Activated B cell treated with CpG ODN at 0.5 μM for 24 hours (primary cell): Measurements from ENCODE around the gene FAU. TPM values are rescaled to one million over a fixed set of nuclear protein-coding genes. Genes with fewer than 3 reads are reported as not detected.
"Not testable (repeated sequence)": the region's sequence is repeated elsewhere in the genome, so short reads cannot be mapped to it uniquely, and the experiment has no call there.

ENCODE experiments used
- ATAC-seq: fragments of 200-7000 bp; cut with Tn5 transposase; one replicate; pipeline ENCODE4 v1.10.0; 2021; ENCODE audit warnings: low read depth, mild to moderate bottlenecking, moderate library complexity
- CTCF ChIA-PET: fragments of 350-600 bp; sonication (Branson Sonifier 250); formaldehyde crosslinking; loops from one replicate; lab custom pipeline; 2021; ENCODE audit warnings: antibody characterized with exemption; lab: Charles Lee
- POLR2A ChIA-PET: fragments of 350-600 bp; sonication (Branson Sonifier 250); formaldehyde crosslinking; loops from one replicate; lab custom pipeline; 2021; ENCODE audit warnings: antibody characterized with exemption; lab: Charles Lee
- DNase-seq: peaks from one replicate; pipeline ENCODE4 v3.0.0; 2022
- H3K27ac Mint-ChIP-seq: one replicate; pipeline ENCODE4 v1.8.0; 2020; ENCODE audit warnings: mixed read lengths
- H3K27me3 Mint-ChIP-seq: one replicate; pipeline ENCODE4 v1.8.0; 2021; ENCODE audit warnings: mixed read lengths
- H3K36me3 Mint-ChIP-seq: one replicate; pipeline ENCODE4 v1.8.0; 2021; ENCODE audit warnings: low read depth, mixed read lengths
- H3K4me1 Mint-ChIP-seq: one replicate; pipeline ENCODE4 v1.8.0; 2021; ENCODE audit warnings: mixed read lengths
- H3K4me3 Mint-ChIP-seq: one replicate; pipeline ENCODE4 v1.8.0; 2020; ENCODE audit warnings: mild to moderate bottlenecking, mixed read lengths
- H3K9me3 Mint-ChIP-seq: one replicate; pipeline ENCODE4 v1.8.0; 2020; ENCODE audit warnings: mixed read lengths
- CTCF ChIP-seq: fragments of 200-600 bp; IDR thresholded peaks from one replicate; pipeline ENCODE4 v1.8.0; 2022; ENCODE audit warnings: antibody characterized with exemption, mild to moderate bottlenecking
- intact Hi-C: fragments of 100-400 bp; cut with micrococcal nuclease; formaldehyde crosslinking; loops from one replicate; pipeline ENCODE4 v1.15.1; 2024
- total RNA-seq: library from RNA; stranded (reverse); gene quantifications from 2 replicates; pipeline ENCODE4 v1.2.3, GENCODE V29; 2022

The FAU gene
- total RNA-seq, 1 donor from 2014 or later, result 1,416 TPM

GRCh38 chr11:65124480-65125196 is 2.7 kb upstream of the FAU start:
- DNase-seq (no peak), ATAC-seq (no peak)
- ChIA-PET CTCF (interaction anchor here (0.6 to 0.7 kb wide), 2 partner anchors 10 to 54 kb away, joined by 3 read pairs; no protein-coding TSS in a partner anchor), POLR2A (interaction anchor here (1.0 to 15.3 kb wide), 3 partner anchors 7 to 13 kb away, joined by 3 to 546 read pairs (median 546); partner anchors contain the start of genes FAU, MRPL49, SYVN1 and TM7SF2)
- Mint-ChIP-seq H3K36me3 (peaks cover 85% of the 10 kb centered on the region), H3K9me3 (no peaks in the 10 kb centered on the region), H3K27me3 (no peaks in the 10 kb centered on the region), H3K4me3 (peak overlapping the region; percentile 7), H3K4me1 (peaks cover 47% of the 10 kb centered on the region), H3K27ac (no peak overlapping the region)
- no peak for TF ChIP-seq CTCF
- intact Hi-C loops, result no loop called here

DNA sequence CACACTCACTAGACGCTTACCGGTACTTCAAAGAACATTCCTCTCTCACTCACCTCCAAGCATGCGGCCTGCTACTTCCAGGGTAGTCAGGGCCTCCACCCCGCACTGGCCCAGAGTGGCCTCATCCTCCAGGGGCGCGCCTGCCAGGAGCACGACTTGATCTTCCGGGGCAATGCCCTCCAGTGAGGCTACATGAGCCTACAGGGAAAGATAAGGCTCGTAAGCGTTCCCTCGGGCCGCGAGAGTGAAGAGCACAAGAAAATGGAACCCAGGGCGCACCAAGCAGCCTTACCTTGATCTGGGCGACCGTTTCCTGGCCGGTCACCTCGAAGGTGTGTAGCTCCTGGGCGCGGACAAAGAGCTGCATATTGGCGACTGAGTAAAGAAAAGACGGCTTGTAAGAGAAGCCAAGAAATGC is 478 bp downstream of the FAU start:
- Mint-ChIP-seq H3K4me1 (peaks cover 63% of the 10 kb centered on the region), H3K27me3 (no peaks in the 10 kb centered on the region), H3K36me3 (peaks cover 77% of the 10 kb centered on the region), H3K4me3 (peak overlapping the region; percentile 99), H3K27ac (peak overlapping the region; percentile 99), H3K9me3 (no peaks in the 10 kb centered on the region)
- CTCF ChIA-PET, result interaction anchor here (0.6 to 3.1 kb wide), 10 partner anchors 10 to 433 kb away, joined by 3 to 27 read pairs (median 4); partner anchors contain the start of genes CAPN1, CDC42EP2, SYVN1 and TM7SF2
- POLR2A ChIA-PET, result interaction anchor here (0.5 to 15.3 kb wide), 24 partner anchors 10 to 540 kb away, joined by 3 to 546 read pairs (median 4); partner anchors contain the start of genes CAPN1, DPF2, MALAT1 and POLA2
- intact Hi-C loops, result no loop called here
- no peak for DNase-seq
- no peak for TF ChIP-seq CTCF
- no peak for ATAC-seq

GRCh38 chr11:65120831-65121230 is 1.1 kb downstream of the FAU start:
- H3K4me1 Mint-ChIP-seq, result peaks cover 68% of the 10 kb centered on the region

DNA sequence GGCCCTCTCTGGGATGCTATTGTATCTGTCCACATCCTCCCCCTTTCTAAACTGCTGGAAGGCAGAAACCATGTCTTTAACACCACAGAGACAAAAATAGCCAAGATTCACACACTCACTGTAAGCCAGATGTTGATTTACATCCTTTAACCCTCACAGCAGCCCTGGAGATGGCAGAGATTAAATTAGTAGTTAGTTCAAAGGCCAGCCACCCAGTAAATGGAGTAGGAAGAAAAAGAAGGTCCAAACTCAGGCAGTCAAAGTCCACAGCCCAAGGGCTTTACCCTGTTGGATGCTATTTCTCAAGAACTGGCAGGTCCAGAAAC is 2.3 kb downstream of the FAU start:
- Mint-ChIP-seq H3K36me3 (peaks cover 67% of the 10 kb centered on the region), H3K4me3 (no peak overlapping the region), H3K27me3 (no peaks in the 10 kb centered on the region), H3K9me3 (no peaks in the 10 kb centered on the region), H3K27ac (peak overlapping the region; percentile 57), H3K4me1 (peaks cover 71% of the 10 kb centered on the region)
- intact Hi-C loops, result no loop called here
- TF ChIP-seq CTCF, result no peak
- ATAC-seq, result no peak
- POLR2A ChIA-PET, result interaction anchor here (0.6 to 15.3 kb wide), 2 partner anchors 12 to 26 kb away, joined by 7 to 546 read pairs; partner anchors contain the start of gene SYVN1
- CTCF ChIA-PET, result interaction anchor here (0.8 to 3.8 kb wide), 3 partner anchors 11 to 105 kb away, joined by 3 to 28 read pairs (median 24); partner anchors contain the start of gene ARL2
- DNase-seq, result no peak

More at GRCh38 chr11:65120831-65121230, 1.1 kb downstream of the FAU start:
- intact Hi-C loops, result no loop called here
- CTCF ChIA-PET, result interaction anchor here (0.9 to 3.1 kb wide), 6 partner anchors 9 to 273 kb away, joined by 3 to 27 read pairs (median 11); partner anchors contain the start of genes SYVN1 and TM7SF2
- Mint-ChIP-seq H3K27me3 (no peaks in the 10 kb centered on the region), H3K4me3 (peak overlapping the region; percentile 99), H3K27ac (peak overlapping the region; percentile 99), H3K36me3 (peaks cover 72% of the 10 kb centered on the region), H3K9me3 (no peaks in the 10 kb centered on the region)
- POLR2A ChIA-PET, result interaction anchor here (0.8 to 15.3 kb wide), 7 partner anchors 9 to 264 kb away, joined by 3 to 546 read pairs (median 15); partner anchors contain the start of genes CAPN1, POLA2, SYVN1 and TM7SF2
- TF ChIP-seq CTCF, result no peak
- DNase-seq (no peak), ATAC-seq (no peak)

- not testable (repeated sequence) for DNase-seq, ATAC-seq, H3K9me3 Mint-ChIP-seq, H3K4me3 Mint-ChIP-seq, H3K27me3 Mint-ChIP-seq
- Mint-ChIP-seq H3K36me3 (peaks cover 63% of the 10 kb centered on the region), H3K27ac (peak overlapping the region; percentile 57), H3K4me1 (peaks cover 71% of the 10 kb centered on the region)
- ChIA-PET POLR2A (interaction anchor here (0.6 to 15.3 kb wide), 5 partner anchors 12 to 105 kb away, joined by 4 to 546 read pairs (median 20); partner anchors contain the start of genes ARL2, CAPN1, SYVN1 and VPS51), CTCF (interaction anchor here (0.8 to 3.8 kb wide), 2 partner anchors 11 to 105 kb away, joined by 3 to 28 read pairs; partner anchors contain the start of gene ARL2)
- intact Hi-C loops, result loop anchor here (1.0 kb wide), 1 partner anchor 9 kb away; no protein-coding TSS in a partner anchor
Measured at GRCh38 chr11:65118891-65119669, 2.9 kb downstream of the FAU start.
